Measurements from ENCODE around the gene DOCK11.
"Not testable (repeated sequence)": the region's sequence is repeated elsewhere in the genome, so short reads cannot be mapped to it uniquely, and the experiment has no call there.

The DOCK11 gene

DNA sequence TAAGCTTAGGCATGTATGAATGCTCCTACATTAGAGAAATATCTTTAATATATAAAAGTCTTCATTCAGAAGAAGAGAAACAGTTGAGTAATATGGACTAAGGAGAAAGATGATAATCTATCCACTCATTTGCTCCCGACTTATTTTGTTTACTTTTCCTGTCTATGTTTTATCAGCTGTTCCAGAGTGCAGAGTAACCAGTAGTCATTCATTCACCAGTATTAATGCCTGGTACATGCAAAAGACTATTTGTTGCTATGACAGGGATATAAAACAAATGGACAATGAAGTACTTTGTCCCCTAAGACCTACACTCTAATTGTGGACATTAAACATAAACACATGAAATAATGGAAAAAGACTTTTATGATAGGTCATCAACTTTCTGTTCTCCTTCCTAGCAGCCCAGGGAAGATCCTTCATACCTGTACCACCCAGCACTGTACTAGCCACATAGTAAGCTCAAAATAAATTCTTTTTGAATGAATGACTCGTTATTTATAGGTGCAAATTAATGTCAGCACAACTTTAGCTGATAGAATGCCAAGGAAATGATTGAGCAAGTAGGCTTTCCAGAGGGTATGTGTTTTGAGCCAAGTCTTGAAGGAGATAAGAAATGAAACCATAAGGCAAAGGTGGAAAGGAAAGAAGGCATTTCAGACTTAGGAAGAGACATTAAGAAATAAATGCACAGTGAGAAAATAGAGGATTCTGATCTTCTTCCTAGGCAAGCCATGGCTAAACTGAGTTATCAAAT, 186.8 kb downstream of the DOCK11 start:
- no peak for DNase-seq (ENCODE audit: low read depth in 2 of 3, low spot score in 1 of 3)

DNA sequence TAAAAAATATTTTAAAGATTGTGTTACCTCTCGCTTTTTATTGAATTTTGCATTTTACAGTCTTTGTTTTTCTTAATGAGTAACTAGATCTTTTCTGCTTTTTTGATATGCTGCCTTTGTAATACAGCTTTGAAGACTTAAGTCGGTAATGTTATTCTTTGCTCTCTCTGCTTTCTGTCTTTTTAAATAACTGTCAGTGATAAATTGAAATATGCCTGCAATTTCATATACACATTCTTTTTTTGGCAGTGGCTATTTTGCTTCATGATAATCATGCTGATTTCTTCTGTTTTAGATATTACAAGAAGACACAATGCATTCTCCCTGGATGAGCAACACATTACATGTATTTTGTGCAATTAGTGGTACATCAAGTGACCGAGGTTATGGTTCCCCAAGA, 189.8 kb downstream of the DOCK11 start:
- DNase-seq (ENCODE audit: low read depth in 2 of 3, low spot score in 1 of 3) = no peak

DNA sequence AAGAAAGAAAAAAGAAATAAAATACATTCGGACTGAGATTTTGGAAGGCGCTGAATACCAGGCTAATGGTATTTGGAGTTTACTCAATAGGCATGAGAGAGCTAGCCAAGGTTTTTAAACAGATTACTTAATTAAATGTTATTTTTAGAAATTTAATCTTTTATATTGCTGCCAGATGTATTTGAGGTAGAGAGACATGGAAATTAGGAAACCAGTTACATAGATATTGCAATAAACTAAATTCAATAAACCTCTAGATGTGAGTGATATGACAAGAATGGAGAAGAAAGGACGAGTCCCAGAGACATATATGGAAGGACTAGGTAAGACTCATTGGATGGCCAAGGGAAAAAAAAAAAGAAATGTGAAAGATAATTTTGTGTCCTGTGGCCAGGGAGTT, 193.3 kb downstream of the DOCK11 start:
- no peak for DNase-seq (ENCODE audit: low read depth in 2 of 3, low spot score in 1 of 3)

DNA sequence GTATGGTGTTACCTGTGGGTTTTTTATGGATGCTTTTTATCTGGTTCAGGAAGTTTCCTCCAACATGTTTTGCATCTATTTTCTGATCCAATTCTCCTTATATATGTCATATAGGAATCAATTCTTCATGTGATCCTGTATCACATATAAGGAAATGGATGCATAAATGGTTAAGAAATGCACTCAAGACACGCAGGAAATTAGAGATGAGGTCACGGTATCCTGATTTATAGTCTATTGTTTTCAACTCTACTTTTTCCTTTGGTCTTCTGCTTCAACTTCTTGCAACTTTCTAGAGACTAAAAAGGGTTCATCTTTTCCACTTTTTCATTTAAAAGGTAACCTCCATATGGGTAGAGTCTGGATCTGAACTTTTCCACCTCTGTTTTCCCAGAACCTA, 198.2 kb downstream of the DOCK11 start:
- DNase-seq (ENCODE audit: low read depth in 2 of 3, low spot score in 1 of 3) = no peak

DNA sequence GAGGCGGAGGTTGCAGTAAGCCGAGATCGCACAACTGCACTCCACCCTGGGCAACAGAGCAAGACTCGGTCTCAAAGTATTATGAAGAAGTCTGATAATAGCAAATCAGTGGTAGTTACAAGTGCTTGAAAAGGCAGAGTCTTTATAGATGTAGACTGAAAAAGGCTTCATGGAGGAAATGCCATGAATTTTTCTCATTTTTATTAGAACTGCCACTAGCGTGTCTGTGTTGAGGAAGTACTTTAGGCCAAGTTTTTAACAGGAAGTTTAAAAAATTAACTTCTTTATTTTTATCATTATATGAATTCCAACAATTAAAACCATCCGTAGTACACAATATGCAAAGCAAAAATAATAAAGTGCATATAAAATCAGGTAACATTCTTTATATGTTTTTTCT, 199.0 kb downstream of the DOCK11 start:
- no peak for DNase-seq (ENCODE audit: low read depth in 2 of 3, low spot score in 1 of 3)

DNA sequence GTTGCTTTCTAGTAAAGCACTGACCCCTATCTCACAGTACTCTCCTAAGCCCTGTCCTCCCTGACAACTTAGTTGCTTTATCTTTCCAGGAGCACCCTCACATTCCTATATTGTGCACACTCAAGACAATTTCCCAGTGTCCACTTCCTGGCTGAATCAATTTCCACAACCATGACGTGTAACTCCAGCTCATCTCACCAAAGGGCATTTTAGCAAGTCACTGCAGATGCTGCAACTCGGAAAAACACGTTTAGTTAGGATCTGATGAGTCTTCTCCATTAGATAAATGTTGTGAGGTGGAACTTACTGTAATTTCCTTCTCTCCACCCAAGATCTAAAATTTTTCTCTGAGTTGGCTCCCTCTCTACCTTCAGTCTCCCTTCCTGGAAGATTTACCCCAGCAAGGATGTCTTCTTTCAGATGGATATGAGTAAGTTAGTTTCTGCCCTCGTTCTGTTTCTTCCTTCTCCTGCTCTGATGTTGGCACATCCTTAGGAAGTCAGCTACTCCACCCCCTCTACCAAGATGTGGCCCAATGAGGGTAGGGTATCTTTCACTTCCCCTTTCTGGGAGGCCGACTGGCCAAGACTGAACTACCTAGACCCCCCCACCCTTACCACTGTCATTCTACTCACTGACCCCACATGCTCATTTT, 203.0 kb downstream of the DOCK11 start:
- DNase-seq (ENCODE audit: low read depth in 2 of 3, low spot score in 1 of 3) = no peak

DNA sequence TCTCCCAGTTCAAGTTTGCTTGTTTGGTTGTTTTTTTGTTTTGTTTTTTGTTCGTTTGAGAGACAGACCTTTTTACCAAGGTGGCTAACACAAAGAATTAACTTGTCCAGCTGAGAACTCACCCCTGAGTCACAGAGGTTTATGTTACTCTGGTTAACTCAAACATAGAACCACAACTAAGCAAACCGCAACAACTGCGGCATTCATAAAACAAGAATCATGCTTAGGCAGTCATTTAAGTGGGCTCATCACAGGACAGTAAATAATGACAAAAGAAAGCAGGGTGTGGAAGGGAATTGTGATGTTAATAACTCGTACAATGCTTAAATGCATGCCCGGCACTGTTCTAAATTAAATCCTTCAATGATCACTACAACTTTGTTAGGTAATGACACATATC, 207.1 kb downstream of the DOCK11 start:
- no peak for DNase-seq (ENCODE audit: low read depth in 2 of 3, low spot score in 1 of 3)

DNA sequence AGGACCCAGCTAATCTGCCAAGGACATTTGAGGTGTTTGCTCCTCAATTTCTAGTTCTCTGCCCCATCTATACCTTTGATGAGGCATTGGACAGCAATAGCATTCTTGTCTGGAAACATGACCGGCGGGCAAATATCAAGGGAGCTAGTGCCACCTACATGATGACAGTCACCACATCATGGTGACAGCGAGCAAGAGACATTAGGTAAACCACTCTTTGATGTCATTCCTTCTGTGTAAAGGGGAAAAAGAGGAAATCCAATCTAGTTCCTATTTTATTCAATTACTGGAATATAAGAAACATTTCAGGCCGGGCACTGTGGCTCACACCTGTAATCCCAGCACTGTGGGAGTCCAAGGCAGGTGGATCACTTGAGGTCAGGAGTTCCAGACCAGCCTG, 211.1 kb downstream of the DOCK11 start:
- no peak for DNase-seq (ENCODE audit: low read depth in 2 of 3, low spot score in 1 of 3)

DNA sequence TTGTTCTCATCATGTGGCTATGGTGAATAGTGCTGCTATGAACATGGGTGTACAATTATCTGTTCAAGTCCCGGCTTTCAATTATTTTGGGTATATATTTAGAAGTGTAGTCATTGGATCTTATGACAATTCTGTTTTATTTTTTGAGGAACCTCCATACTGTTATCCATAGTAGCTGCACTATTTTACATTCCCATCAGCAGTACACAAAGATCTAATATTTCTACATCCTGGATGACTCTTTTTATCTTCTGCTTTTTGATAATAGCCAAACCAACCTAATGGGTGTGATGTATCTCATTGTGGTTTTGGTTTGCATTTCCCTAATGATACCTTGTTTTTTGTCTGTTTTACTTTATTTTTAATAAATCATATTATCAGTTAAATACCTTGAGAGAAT, 218.9 kb downstream of the DOCK11 start:
- DNase-seq (ENCODE audit: low read depth in 2 of 3, low spot score in 1 of 3) = no peak

DNA sequence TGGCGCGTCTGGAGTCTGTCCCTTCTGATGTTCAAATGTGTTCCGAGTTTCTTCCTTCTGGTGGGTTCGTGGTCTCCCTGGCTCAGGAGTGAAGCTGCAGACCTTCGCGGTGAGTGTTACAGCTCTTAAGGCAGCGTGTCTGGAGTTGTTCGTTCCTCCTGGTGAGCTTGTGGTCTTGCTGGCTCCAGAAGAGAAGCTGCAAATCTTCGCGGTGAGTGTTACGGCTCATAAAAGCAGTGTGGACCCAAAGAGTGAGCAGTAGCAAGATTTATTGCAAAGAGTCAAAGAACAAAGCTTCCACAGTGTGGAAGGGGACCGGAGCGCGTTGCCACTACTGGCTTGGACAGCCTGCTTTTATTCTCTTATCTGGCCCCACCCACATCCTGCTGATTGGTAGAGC, 220.3 kb downstream of the DOCK11 start:
- DNase-seq (ENCODE audit: low read depth in 2 of 3, low spot score in 1 of 3) = not testable (repeated sequence)

DNA sequence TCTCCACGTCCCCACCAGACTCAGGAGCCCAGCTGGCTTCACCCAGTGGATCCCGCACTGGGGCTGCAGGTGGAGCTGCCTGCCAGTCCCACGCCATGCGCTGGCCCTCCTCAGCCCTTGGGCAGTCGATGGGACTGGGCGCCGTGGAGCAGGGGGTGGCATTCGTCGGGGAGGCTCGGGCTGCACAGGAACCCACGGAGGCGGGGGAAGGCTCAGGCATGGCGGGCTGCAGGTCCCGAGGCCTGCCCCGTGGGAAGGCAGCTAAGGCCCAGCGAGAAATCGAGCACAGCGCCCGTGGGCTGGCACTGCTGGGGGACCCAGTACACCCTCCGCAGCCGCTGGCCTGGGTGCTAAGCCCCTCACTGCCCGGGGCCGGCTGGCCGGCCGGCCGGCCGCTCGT, 221.2 kb downstream of the DOCK11 start:
- DNase-seq (ENCODE audit: low read depth in 2 of 3, low spot score in 1 of 3) = not testable (repeated sequence)

DNA sequence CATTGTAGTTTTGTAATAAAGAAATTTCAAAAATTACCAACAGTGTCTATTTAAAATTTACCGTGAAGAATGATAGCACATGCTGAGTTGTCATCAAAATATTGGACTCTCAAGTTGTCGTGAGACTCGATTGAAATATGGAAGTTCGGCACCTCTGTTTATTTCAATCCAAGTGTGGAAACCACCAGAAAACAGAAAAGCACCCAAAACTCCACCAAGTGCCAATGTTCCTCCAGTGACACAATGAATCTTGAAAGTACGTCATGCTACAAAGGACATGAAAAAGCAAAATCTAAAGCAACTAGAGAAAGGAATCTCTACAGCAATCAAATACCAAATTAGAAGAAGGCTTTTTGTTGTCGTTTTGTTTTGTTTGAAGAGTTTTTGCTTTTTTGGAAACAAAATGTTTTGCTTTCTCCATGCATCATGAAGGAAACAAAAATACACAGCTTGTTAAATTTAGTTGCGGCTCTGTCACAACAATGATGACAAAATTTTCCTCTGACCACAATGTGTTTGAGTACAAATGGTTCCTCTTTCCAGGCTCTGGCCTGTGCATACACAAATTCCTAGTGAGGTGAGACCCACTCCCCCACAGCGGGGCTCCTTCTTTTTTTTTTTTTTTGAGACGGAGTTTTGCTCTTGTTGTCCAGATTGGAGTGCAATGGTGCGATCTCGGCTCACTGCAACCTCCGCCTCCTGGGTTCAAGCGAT, 222.2 kb downstream of the DOCK11 start:
- no peak for DNase-seq (ENCODE audit: low read depth in 2 of 3, low spot score in 1 of 3)

DNA sequence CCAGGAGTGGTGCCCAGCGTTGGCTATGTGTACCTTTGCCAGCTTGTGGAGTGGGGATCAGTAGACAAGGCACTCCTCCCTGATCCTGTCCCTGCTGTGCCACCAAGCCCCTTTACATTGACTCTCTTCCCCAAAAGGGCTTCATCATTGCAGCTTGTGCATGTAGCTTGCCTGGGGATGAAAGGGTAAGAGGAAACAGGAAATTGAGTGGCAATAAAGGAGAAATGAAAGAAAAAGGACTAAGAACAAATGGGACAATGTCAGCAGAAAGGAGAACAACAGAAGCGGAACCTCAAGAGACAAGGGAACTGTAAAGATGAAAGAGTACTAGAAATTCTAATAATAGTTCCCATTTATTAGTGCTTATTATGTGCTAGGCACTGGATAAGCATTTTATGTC, 223.1 kb downstream of the DOCK11 start:
- no peak for DNase-seq (ENCODE audit: low read depth in 2 of 3, low spot score in 1 of 3)

DNA sequence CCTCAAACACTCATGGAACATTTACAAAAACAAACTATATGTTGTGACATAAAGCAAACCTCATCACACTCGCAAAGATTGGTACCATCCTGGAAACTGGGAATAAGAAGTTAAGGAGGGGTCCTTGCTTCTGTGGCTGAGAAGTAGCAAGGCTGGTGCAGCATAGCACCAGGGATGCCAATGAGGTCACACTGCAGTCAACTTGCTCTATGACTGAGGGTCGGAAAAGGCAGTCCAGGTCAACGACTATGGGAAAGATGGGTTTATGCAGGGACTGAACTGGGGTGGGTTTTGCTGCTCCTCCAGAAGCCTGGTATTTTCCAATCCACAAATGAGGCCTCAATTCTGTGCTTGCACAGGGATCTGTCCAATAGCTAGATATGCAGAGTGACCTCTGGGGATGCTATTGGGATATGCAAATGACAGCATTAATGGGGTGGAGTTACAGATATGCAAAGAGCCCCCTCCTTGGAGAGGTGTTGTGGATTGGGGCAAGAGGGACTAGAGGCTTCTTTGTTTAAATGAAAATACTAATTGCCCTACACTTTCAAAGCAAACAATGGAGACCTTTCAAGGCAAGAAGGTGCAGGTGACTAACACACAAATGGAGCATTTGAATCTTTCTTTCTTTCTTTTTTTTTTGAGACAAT, 224.6 kb downstream of the DOCK11 start:
- no peak for DNase-seq (ENCODE audit: low read depth in 2 of 3, low spot score in 1 of 3)

DNA sequence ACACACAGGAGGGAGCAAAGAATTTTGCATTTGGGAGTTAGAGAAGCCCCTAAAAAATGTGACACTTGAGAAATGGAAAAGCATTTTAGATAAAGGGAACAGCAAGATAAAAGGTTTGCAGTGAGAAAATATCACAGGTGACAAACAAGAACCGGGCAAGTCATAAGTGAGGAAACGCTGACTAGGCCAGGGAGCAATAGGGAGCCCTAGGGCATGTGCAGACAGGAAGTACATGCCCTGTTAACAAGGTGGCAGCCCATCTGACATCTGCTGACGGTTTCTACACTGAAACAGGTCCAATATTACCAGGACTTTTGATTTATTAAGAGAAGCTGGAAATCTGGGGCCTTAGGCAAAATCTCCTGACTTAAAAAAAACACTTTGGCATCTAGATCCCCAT, 227.8 kb downstream of the DOCK11 start:
- no peak for DNase-seq (ENCODE audit: low read depth in 2 of 3, low spot score in 1 of 3)

DNA sequence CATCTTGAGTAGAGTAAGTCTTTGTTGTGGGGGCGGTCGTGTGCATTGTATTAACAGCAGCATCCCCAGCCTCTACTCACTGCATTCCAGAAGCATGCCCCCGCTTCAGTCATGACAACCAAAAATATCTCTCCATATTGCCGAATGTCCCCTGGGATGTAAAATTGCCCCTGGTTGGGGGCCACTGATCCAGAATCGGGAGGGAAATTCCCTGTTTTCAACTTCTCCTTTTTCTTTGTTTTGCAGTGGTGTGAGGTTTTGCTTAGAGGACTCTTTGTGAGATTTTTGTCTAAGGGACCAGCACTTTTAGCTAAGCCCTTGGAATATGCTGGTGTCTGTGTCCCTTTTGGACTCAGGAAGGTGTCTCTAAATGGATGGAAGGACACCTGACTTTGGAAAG, 228.8 kb downstream of the DOCK11 start:
- no peak for DNase-seq (ENCODE audit: low read depth in 2 of 3, low spot score in 1 of 3)

DNA sequence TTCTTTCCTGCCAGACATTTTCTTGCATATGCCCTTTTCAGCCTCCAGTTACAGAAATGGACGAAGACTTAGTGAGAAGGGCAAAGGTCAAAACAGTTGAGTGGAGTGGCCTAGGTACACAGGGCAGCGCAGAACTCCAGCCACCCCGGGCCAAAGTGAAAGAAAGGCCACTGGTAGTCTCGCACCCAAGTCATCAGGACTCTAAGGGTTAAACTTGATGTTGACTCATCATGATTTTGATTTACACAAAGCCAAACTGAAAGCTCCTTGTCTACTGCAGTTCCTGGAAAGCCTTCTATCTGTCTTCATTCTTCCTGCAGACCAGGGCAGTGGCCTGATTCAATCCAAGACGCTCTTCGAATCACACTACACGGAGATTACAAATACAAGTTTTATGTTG, 229.2 kb downstream of the DOCK11 start:
- no peak for DNase-seq (ENCODE audit: low read depth in 2 of 3, low spot score in 1 of 3)

DNA sequence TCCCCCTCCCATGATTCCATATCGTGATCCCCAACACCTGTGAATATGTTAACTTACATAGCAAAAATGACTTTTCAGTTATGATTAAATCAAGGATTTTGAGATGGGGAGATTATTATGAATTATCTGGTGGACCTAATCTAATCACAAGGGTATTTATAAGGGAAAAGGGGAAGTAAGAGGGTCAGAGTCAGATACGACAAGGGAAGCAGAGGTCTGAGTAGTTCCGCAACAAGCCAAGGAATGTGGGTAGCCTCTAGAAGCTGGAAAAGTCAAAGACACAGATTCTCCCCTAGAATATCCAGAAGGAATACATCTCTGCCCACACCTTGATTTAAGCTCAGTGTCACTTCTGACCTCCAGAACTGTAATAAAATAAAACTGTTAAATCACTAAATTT, 230.8 kb downstream of the DOCK11 start:
- DNase-seq (ENCODE audit: low read depth in 2 of 3, low spot score in 1 of 3) = no peak

DNA sequence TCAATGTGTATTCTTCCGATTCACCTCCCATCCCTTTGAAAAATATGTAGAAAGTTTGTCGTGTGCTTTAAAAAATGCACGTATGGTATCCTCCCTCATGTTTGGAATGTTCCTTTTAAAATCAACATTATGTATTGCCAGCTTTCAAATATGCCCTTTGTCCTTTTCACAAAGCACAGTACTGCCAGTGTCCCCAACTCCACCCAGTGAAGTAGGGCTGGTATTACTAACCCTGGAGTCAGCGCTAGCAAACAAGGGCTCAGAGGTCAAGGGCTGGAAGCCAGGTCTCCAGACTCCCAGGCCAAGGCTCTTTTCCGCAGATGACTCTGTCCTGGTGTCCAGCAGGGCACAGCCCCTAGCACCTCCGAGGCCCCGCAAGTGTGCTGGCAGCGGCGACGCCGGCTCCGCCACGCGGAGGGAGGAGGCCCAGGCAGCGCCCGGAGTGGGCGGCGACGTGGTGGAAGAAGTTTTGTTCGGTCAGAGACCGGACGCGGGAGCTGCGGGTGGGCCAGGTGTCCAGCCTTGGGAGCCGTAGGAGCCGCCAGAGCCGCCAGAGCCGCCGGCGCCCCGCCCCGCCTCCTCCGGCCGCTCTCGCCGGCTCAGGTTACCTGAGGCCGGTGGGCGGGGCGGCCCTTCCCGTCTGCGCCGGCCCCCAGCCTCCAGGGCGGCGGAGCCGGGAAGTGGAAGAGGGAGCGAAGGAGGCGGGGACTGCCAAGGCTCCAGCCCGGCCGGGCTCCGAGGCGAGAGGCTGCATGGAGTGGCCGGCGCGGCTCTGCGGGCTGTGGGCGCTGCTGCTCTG, 231.5 kb downstream of the DOCK11 start, which contains the start of gene IL13RA1:
IL13RA1 (plus strand) TSS at position 720 of the 799 bp plus-strand sequence; CDS start at position 753, 33 bp downstream.
- peak in 1 of 3 donors; percentile 16 for DNase-seq (ENCODE audit: low read depth in 2 of 3, low spot score in 1 of 3)

DNA sequence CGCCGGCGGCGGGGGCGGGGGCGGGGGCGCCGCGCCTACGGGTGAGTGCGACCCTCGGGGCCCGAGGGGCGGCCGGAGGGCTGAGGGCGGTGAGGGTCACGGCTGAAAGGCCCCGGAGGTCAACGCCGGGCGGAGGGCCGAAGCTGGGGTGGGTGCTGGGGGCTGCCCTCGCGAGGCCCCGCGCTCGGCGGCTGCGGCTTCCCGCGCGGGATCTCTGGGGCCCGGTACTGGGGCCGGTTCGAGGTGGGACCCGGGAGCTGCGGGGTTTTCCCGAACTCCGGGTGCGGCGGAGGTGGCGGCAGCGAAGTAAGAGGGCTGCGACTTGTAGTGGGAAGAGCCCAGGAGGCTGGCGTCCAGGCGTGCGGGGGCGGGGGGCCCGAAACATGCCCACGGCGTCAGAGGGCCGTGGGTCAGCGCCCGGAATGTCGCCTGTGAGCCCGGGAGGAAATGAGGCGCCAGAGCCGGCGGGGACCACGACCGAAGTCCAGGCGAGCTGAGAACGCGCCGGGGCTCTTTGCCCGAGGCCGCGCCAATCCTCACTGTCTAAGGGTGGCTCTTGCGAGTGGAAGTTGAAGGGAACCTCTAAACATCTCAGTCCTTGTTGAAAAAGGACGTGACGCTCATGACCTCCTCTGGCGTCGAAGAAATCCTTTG, 232.2 kb downstream of the DOCK11 start:
- DNase-seq (ENCODE audit: low read depth in 2 of 3, low spot score in 1 of 3) = no peak

All from stimulated activated CD4-positive, alpha-beta T cell treated with anti-CD3 and anti-CD28 coated beads, Interleukin-12 subunit alpha, Interleukin-12 subunit beta, amount 100 ng/mL, for 48 hours (primary cell).